Measurements from ENCODE around the gene DLK1. TPM values are rescaled to one million over a fixed set of nuclear protein-coding genes. Genes with fewer than 3 reads are reported as not detected.

The DLK1 gene
- total RNA-seq, 1 donor from 2014 or later, result not detected

- no peak overlapping the region for H3K27ac Mint-ChIP-seq
- no peaks in the 10 kb centered on the region for H3K36me3 Mint-ChIP-seq (ENCODE audit: low read depth)
- H3K9me3 Mint-ChIP-seq, result no peaks in the 10 kb centered on the region
- no peaks in the 10 kb centered on the region for H3K4me1 Mint-ChIP-seq (ENCODE audit: low read depth)
- H3K4me3 Mint-ChIP-seq, result no peak overlapping the region
- intact Hi-C loops (cut with micrococcal nuclease), result no loop called here
- DNase-seq (ENCODE audit: low spot score), result no peak
- H3K27me3 Mint-ChIP-seq (ENCODE audit: insufficient read depth), result no peaks in the 10 kb centered on the region
Measured at GRCh38 chr14:100711493-100711892, 15.2 kb upstream of the DLK1 start.

DNA sequence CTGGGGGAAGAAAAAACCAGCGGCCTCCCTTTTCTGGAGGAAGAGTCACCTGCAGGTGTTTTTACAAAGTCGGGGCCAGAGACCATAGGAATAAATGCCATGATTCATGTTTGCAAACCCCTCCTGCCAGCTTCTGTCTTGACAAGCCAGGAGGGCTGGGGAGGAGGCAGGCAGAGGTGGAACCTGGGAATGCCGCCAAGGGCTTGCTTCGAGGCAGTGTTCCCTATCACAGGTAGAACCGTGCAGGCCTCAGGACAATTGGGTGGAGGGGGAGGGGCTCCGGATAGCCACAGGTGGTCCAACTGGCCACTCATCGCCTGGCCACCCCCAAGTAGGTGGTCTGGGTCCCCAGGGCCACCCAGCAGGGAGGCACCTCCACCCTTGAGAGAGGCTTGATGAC is 14.2 kb upstream of the DLK1 start:
- Mint-ChIP-seq H3K9me3 (no peaks in the 10 kb centered on the region), H3K4me1 (ENCODE audit: low read depth) (no peaks in the 10 kb centered on the region), H3K27me3 (ENCODE audit: insufficient read depth) (peaks cover 2% of the 10 kb centered on the region), H3K36me3 (ENCODE audit: low read depth) (no peaks in the 10 kb centered on the region), H3K27ac (no peak overlapping the region), H3K4me3 (no peak overlapping the region)
- no peak for DNase-seq (ENCODE audit: low spot score)
- intact Hi-C loops (cut with micrococcal nuclease), result no loop called here

- Mint-ChIP-seq H3K9me3 (no peaks in the 10 kb centered on the region), H3K27me3 (ENCODE audit: insufficient read depth) (peaks cover 2% of the 10 kb centered on the region), H3K4me3 (no peak overlapping the region), H3K36me3 (ENCODE audit: low read depth) (no peaks in the 10 kb centered on the region), H3K4me1 (ENCODE audit: low read depth) (no peaks in the 10 kb centered on the region), H3K27ac (no peak overlapping the region)
- intact Hi-C loops (cut with micrococcal nuclease), result no loop called here
- DNase-seq (ENCODE audit: low spot score), result no peak
Measured at GRCh38 chr14:100713705-100714104, 13.0 kb upstream of the DLK1 start.

- no peaks in the 10 kb centered on the region for H3K9me3 Mint-ChIP-seq
- no peak for DNase-seq (ENCODE audit: low spot score)
- intact Hi-C loops (cut with micrococcal nuclease), result no loop called here
- H3K36me3 Mint-ChIP-seq (ENCODE audit: low read depth), result no peaks in the 10 kb centered on the region
- no peak overlapping the region for H3K27ac Mint-ChIP-seq
- no peaks in the 10 kb centered on the region for H3K4me1 Mint-ChIP-seq (ENCODE audit: low read depth)
- no peak overlapping the region for H3K4me3 Mint-ChIP-seq
- H3K27me3 Mint-ChIP-seq (ENCODE audit: insufficient read depth), result peaks cover 7% of the 10 kb centered on the region
Measured at GRCh38 chr14:100714258-100714892, 12.3 kb upstream of the DLK1 start.

GRCh38 chr14:100715332-100715731 is 11.4 kb upstream of the DLK1 start:
- DNase-seq (ENCODE audit: low spot score), result no peak
- H3K27me3 Mint-ChIP-seq (ENCODE audit: insufficient read depth), result peaks cover 9% of the 10 kb centered on the region
- no peak overlapping the region for H3K4me3 Mint-ChIP-seq
- H3K27ac Mint-ChIP-seq, result no peak overlapping the region
- intact Hi-C loops (cut with micrococcal nuclease), result no loop called here
- no peaks in the 10 kb centered on the region for H3K9me3 Mint-ChIP-seq
- H3K36me3 Mint-ChIP-seq (ENCODE audit: low read depth), result no peaks in the 10 kb centered on the region
- no peaks in the 10 kb centered on the region for H3K4me1 Mint-ChIP-seq (ENCODE audit: low read depth)

- intact Hi-C loops (cut with micrococcal nuclease), result no loop called here
- Mint-ChIP-seq H3K9me3 (no peaks in the 10 kb centered on the region), H3K36me3 (ENCODE audit: low read depth) (no peaks in the 10 kb centered on the region), H3K4me3 (no peak overlapping the region), H3K4me1 (ENCODE audit: low read depth) (no peaks in the 10 kb centered on the region), H3K27me3 (ENCODE audit: insufficient read depth) (peaks cover 9% of the 10 kb centered on the region), H3K27ac (no peak overlapping the region)
- DNase-seq (ENCODE audit: low spot score), result no peak
Measured at GRCh38 chr14:100715803-100716202, 10.9 kb upstream of the DLK1 start.

- H3K27ac Mint-ChIP-seq, result no peak overlapping the region
- H3K36me3 Mint-ChIP-seq (ENCODE audit: low read depth), result no peaks in the 10 kb centered on the region
- no peak for DNase-seq (ENCODE audit: low spot score)
- peaks cover 9% of the 10 kb centered on the region for H3K27me3 Mint-ChIP-seq (ENCODE audit: insufficient read depth)
- H3K9me3 Mint-ChIP-seq, result no peaks in the 10 kb centered on the region
- no peak overlapping the region for H3K4me3 Mint-ChIP-seq
- intact Hi-C loops (cut with micrococcal nuclease), result no loop called here
- H3K4me1 Mint-ChIP-seq (ENCODE audit: low read depth), result no peaks in the 10 kb centered on the region
Measured at GRCh38 chr14:100717386-100717785, 9.3 kb upstream of the DLK1 start.

- Mint-ChIP-seq H3K4me3 (no peak overlapping the region), H3K9me3 (no peaks in the 10 kb centered on the region), H3K4me1 (ENCODE audit: low read depth) (no peaks in the 10 kb centered on the region), H3K27ac (no peak overlapping the region), H3K27me3 (ENCODE audit: insufficient read depth) (peaks cover 9% of the 10 kb centered on the region), H3K36me3 (ENCODE audit: low read depth) (no peaks in the 10 kb centered on the region)
- DNase-seq (ENCODE audit: low spot score), result no peak
- intact Hi-C loops (cut with micrococcal nuclease), result no loop called here
Measured at GRCh38 chr14:100719976-100720520, 6.6 kb upstream of the DLK1 start.

DNA sequence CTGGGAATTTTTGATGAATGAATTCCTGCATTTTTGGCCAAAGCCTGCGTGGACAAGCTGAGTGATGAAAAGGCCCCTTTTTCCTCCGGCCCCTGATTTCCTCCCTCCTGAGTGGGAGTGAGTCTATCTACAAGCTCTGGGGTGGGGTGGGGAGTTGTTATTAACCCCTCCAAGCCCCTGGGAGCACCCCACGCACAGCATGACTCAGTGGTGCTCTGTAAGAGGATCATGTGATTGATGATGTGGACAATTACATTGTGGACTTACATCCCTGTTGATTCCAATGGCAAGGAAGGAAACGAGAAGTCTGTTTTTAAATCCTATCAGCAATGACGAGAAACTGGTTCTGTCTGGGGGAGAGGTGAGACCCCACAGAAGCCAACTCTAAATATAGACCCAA is 5.1 kb upstream of the DLK1 start:
- no peak overlapping the region for H3K27ac Mint-ChIP-seq
- no peak overlapping the region for H3K4me3 Mint-ChIP-seq
- H3K36me3 Mint-ChIP-seq (ENCODE audit: low read depth), result no peaks in the 10 kb centered on the region
- no peaks in the 10 kb centered on the region for H3K4me1 Mint-ChIP-seq (ENCODE audit: low read depth)
- intact Hi-C loops (cut with micrococcal nuclease), result no loop called here
- no peak for DNase-seq (ENCODE audit: low spot score)
- no peaks in the 10 kb centered on the region for H3K9me3 Mint-ChIP-seq
- peaks cover 21% of the 10 kb centered on the region for H3K27me3 Mint-ChIP-seq (ENCODE audit: insufficient read depth)

- H3K27me3 Mint-ChIP-seq (ENCODE audit: insufficient read depth), result peaks cover 23% of the 10 kb centered on the region
- H3K4me3 Mint-ChIP-seq, result no peak overlapping the region
- H3K36me3 Mint-ChIP-seq (ENCODE audit: low read depth), result no peaks in the 10 kb centered on the region
- intact Hi-C loops (cut with micrococcal nuclease), result no loop called here
- no peaks in the 10 kb centered on the region for H3K9me3 Mint-ChIP-seq
- no peak for DNase-seq (ENCODE audit: low spot score)
- no peaks in the 10 kb centered on the region for H3K4me1 Mint-ChIP-seq (ENCODE audit: low read depth)
- no peak overlapping the region for H3K27ac Mint-ChIP-seq
Measured at GRCh38 chr14:100722367-100722766, 4.3 kb upstream of the DLK1 start.

- H3K27ac Mint-ChIP-seq, result no peak overlapping the region
Measured at GRCh38 chr14:100723135-100723829, 3.4 kb upstream of the DLK1 start.

DNA sequence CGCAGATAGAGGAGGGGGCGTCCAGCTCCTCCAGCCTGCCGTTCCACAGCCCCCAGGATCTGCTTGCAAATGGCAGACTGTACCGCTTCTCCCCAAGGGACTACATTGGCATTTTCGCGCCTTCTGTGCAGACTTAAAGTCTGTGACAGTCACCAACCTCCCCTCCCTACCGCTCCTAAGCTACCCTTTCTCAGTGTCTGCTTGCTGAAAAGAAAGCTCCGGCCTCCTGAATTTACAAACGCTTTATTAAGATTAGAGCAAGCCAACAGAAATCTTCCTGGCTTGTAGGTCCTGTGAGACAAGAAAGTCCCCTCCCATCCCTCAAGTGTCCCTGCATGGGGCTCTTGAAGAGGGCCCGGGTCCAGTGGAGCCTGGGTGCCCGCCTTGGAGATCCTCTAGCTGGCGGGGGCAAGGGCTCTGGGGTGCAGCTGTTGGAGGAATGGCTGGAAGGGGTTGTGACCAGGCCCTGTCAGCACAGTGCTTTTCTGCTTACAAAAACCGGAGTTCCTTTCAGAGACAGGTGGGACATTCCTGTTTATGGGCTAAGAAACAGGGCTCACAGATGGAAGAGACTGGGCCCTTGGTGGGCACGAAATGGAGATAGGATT is 2.8 kb upstream of the DLK1 start:
- no peak overlapping the region for H3K27ac Mint-ChIP-seq
- H3K27me3 Mint-ChIP-seq (ENCODE audit: insufficient read depth), result peaks cover 32% of the 10 kb centered on the region
- no peaks in the 10 kb centered on the region for H3K36me3 Mint-ChIP-seq (ENCODE audit: low read depth)
- H3K9me3 Mint-ChIP-seq, result no peaks in the 10 kb centered on the region
- no peak overlapping the region for H3K4me3 Mint-ChIP-seq
- H3K4me1 Mint-ChIP-seq (ENCODE audit: low read depth), result no peaks in the 10 kb centered on the region
- intact Hi-C loops (cut with micrococcal nuclease), result no loop called here
- no peak for DNase-seq (ENCODE audit: low spot score)

More at GRCh38 chr14:100723135-100723829, 3.4 kb upstream of the DLK1 start:
- intact Hi-C loops (cut with micrococcal nuclease), result no loop called here
- Mint-ChIP-seq H3K36me3 (ENCODE audit: low read depth) (no peaks in the 10 kb centered on the region), H3K9me3 (no peaks in the 10 kb centered on the region), H3K4me1 (ENCODE audit: low read depth) (no peaks in the 10 kb centered on the region), H3K27me3 (ENCODE audit: insufficient read depth) (peaks cover 31% of the 10 kb centered on the region), H3K4me3 (no peak overlapping the region)
- no peak for DNase-seq (ENCODE audit: low spot score)

GRCh38 chr14:100724536-100724935 is 2.2 kb upstream of the DLK1 start:
- intact Hi-C loops (cut with micrococcal nuclease), result no loop called here
- Mint-ChIP-seq H3K36me3 (ENCODE audit: low read depth) (no peaks in the 10 kb centered on the region), H3K27me3 (ENCODE audit: insufficient read depth) (peaks cover 29% of the 10 kb centered on the region), H3K9me3 (no peaks in the 10 kb centered on the region), H3K27ac (no peak overlapping the region), H3K4me3 (no peak overlapping the region), H3K4me1 (ENCODE audit: low read depth) (no peaks in the 10 kb centered on the region)
- no peak for DNase-seq (ENCODE audit: low spot score)
